ENCODE measurements around the gene CLK1. TPM values are rescaled to one million over a fixed set of nuclear protein-coding genes. Genes with fewer than 3 reads are reported as not detected.

Gene CLK1
- total and polyA plus RNA-seq, 9 of the 15 experiments (the other 6 are each of a cell fraction or from before 2014, with no cell fraction given), result 29.3 to 99.2 (median 47.0) TPM

- intact Hi-C loops (cut with micrococcal nuclease), result no loop called here
- TF ChIP-seq ATF4 (CRISPR knock-in tag; IDR thresholded peaks at IDR 0.05) (no peak), JUND (IDR thresholded peaks at IDR 0.05; ENCODE audit: borderline replicate concordance, low read depth, low read length) (no peak), JUND (tag; IDR thresholded peaks at IDR 0.05; ENCODE audit: borderline replicate concordance, low read depth, low read length) (no peak), HNRNPH1 (optimal IDR thresholded peaks at IDR 0.05; ENCODE audit: low read depth, low read length) (no peak), ZNF57 (CRISPR knock-in tag; IDR thresholded peaks at IDR 0.05) (no peak), ZNF253 (CRISPR knock-in tag; conservative IDR thresholded peaks at IDR 0.05) (no peak), PHF21A (IDR thresholded peaks at IDR 0.05; ENCODE audit: borderline replicate concordance, low read depth) (no peak), RFX5 (IDR thresholded peaks at IDR 0.05; ENCODE audit: low read depth, low read length) (no peak), ZNF76 (CRISPR knock-in tag; IDR thresholded peaks at IDR 0.05; ENCODE audit: borderline replicate concordance) (no peak), ZNF121 (CRISPR knock-in tag; conservative IDR thresholded peaks at IDR 0.05) (no peak), CEBPG (CRISPR knock-in tag; IDR thresholded peaks at IDR 0.05) (no peak), CEBPG (tag; conservative IDR thresholded peaks at IDR 0.05 in 1 of 2, IDR thresholded peaks at IDR 0.05 in 1 of 2) (no peak), LARP7 (IDR thresholded peaks at IDR 0.05) (no peak)
- TF ChIP-seq, protein P1, sequence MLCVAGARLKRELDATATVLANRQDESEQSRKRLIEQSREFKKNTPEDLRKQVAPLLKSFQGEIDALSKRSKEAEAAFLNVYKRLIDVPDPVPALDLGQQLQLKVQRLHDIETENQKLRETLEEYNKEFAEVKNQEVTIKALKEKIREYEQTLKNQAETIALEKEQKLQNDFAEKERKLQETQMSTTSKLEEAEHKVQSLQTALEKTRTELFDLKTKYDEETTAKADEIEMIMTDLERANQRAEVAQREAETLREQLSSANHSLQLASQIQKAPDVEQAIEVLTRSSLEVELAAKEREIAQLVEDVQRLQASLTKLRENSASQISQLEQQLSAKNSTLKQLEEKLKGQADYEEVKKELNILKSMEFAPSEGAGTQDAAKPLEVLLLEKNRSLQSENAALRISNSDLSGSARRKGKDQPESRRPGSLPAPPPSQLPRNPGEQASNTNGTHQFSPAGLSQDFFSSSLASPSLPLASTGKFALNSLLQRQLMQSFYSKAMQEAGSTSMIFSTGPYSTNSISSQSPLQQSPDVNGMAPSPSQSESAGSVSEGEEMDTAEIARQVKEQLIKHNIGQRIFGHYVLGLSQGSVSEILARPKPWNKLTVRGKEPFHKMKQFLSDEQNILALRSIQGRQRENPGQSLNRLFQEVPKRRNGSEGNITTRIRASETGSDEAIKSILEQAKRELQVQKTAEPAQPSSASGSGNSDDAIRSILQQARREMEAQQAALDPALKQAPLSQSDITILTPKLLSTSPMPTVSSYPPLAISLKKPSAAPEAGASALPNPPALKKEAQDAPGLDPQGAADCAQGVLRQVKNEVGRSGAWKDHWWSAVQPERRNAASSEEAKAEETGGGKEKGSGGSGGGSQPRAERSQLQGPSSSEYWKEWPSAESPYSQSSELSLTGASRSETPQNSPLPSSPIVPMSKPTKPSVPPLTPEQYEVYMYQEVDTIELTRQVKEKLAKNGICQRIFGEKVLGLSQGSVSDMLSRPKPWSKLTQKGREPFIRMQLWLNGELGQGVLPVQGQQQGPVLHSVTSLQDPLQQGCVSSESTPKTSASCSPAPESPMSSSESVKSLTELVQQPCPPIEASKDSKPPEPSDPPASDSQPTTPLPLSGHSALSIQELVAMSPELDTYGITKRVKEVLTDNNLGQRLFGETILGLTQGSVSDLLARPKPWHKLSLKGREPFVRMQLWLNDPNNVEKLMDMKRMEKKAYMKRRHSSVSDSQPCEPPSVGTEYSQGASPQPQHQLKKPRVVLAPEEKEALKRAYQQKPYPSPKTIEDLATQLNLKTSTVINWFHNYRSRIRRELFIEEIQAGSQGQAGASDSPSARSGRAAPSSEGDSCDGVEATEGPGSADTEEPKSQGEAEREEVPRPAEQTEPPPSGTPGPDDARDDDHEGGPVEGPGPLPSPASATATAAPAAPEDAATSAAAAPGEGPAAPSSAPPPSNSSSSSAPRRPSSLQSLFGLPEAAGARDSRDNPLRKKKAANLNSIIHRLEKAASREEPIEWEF (CRISPR knock-in tag; IDR thresholded peaks at IDR 0.05), result no peak
- TF ChIP-seq, protein P2, sequence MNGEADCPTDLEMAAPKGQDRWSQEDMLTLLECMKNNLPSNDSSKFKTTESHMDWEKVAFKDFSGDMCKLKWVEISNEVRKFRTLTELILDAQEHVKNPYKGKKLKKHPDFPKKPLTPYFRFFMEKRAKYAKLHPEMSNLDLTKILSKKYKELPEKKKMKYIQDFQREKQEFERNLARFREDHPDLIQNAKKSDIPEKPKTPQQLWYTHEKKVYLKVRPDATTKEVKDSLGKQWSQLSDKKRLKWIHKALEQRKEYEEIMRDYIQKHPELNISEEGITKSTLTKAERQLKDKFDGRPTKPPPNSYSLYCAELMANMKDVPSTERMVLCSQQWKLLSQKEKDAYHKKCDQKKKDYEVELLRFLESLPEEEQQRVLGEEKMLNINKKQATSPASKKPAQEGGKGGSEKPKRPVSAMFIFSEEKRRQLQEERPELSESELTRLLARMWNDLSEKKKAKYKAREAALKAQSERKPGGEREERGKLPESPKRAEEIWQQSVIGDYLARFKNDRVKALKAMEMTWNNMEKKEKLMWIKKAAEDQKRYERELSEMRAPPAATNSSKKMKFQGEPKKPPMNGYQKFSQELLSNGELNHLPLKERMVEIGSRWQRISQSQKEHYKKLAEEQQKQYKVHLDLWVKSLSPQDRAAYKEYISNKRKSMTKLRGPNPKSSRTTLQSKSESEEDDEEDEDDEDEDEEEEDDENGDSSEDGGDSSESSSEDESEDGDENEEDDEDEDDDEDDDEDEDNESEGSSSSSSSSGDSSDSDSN (IDR thresholded peaks at IDR 0.05; ENCODE audit: borderline replicate concordance in 1 of 2, low read depth in 2 of 2, low read length in 2 of 2), result no peak
Measured at GRCh38 chr2:200829258-200829655, 35.2 kb downstream of the CLK1 start.

More at GRCh38 chr2:200829258-200829655, 35.2 kb downstream of the CLK1 start:
- WGBS (ENCODE audit: insufficient coverage, low coverage, missing lambda C conversion rate), result 53% methylated on average over 2 of the region's 2 CpGs
- POLR2A ChIA-PET, result interaction anchor here (0.9 to 3.2 kb wide), 4 partner anchors 12 to 32 kb away, joined by 3 to 17 read pairs (median 8); no protein-coding TSS in a partner anchor
- H3K9ac ChIP-seq (ENCODE audit: insufficient read depth in 1 of 2, low read depth in 2 of 2, low read length in 2 of 2), result no peak overlapping the region
- no peak for ATAC-seq
- no peaks in the 10 kb centered on the region for H3K9me3 ChIP-seq (replicated peaks; ENCODE audit: control insufficient read depth, insufficient read depth, low read depth, low read length)
- BruUV-seq (replicated peaks), result no TSS peak
- no peaks in the 10 kb centered on the region for H3K4me1 ChIP-seq (replicated peaks in 1 of 2; ENCODE audit: control insufficient read depth in 2 of 2, insufficient read depth in 2 of 2, low read length in 2 of 2)
- H3K9me1 ChIP-seq (ENCODE audit: control insufficient read depth, insufficient read depth, low read length), result no peaks in the 10 kb centered on the region
- CTCF ChIA-PET (ENCODE audit: low intra/inter-chr PET ratio), result no interaction called here
- no peak overlapping the region for H3K4me3 ChIP-seq
- no peak for DNase-seq (ENCODE audit: extremely low read depth in 1 of 4, low spot score in 3 of 4)
- no peak overlapping the region for H2AFZ ChIP-seq (ENCODE audit: low read depth, low read length)
- H3K4me2 ChIP-seq (ENCODE audit: insufficient read depth, low read length), result no peak overlapping the region
- FAIRE-seq, result no peak
- H4K20me1 ChIP-seq (replicated peaks; ENCODE audit: control insufficient read depth, insufficient read depth, low read length), result no peaks in the 10 kb centered on the region
- H3K36me3 ChIP-seq (ENCODE audit: control insufficient read depth, insufficient read depth, low read length), result no peaks in the 10 kb centered on the region
- in situ Hi-C loops (cut with MboI), result no loop called here
- H3K27me3 ChIP-seq (ENCODE audit: control insufficient read depth in 2 of 2, insufficient read depth in 2 of 2, low read length in 2 of 2), result no peaks in the 10 kb centered on the region
- no peaks in the 10 kb centered on the region for H3K79me2 ChIP-seq (ENCODE audit: control insufficient read depth, insufficient read depth, low read length)
- no peak overlapping the region for H3K27ac ChIP-seq (ENCODE audit: extremely low read depth, low read depth, low read length)

Data from K562 (cell line).